Measurements from ENCODE around the gene NEDD4. TPM values are rescaled to one million over a fixed set of nuclear protein-coding genes. Genes with fewer than 3 reads are reported as not detected.

The NEDD4 gene
- polyA plus RNA-seq, 1 of the 3 experiments (the other 2 are of a cell fraction) = 12.9 TPM

DNA sequence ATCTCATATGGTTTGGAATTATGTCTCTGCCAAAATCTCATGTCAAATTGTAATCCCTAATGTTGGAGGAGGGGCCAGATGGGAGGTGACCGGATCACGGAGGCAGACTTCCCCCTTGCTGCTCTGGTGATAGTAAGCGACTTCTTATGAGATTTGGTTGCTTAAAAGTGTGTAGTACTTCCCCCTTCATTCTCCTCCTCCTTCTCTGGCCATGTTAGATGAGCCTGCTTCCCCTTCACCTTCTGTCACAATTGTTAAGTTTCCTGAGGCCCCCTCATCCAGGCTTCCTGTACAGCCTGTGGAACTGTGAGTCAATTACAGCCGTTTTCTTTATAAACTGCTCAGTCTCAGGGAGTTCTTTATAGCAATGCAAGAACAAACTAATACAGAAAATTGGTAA, 51.1 kb downstream of the NEDD4 start:
- WGBS (ENCODE audit: low lambda C conversion rate) = 97% methylated on average over 4 of the region's 4 CpGs
- DNase-seq = no peak
- no peak overlapping the region for H2AFZ ChIP-seq (ENCODE audit: low read depth)
- peaks cover under 1% of the 10 kb centered on the region for H3F3A ChIP-seq (replicated peaks; ENCODE audit: insufficient read depth)
- ChIA-PET CTCF (no interaction called here), POLR2A (no interaction called here)
- no peaks in the 10 kb centered on the region for H3K4me1 ChIP-seq (ENCODE audit: control insufficient read depth in 1 of 2, insufficient read depth in 2 of 2, low read depth in 1 of 2, low read length in 1 of 2)
- no peak overlapping the region for H3K9ac ChIP-seq
- no peaks in the 10 kb centered on the region for H3K9me3 ChIP-seq
- no peak for TF ChIP-seq YY1 (IDR thresholded peaks at IDR 0.05; ENCODE audit: low read depth)
- TF ChIP-seq FOXM1 (IDR thresholded peaks at IDR 0.05; ENCODE audit: low read depth) = no peak
- no peak overlapping the region for H3K4me3 ChIP-seq (ENCODE audit: low read depth in 2 of 2, low read length in 1 of 2)
- no peak overlapping the region for H3K4me2 ChIP-seq
- H4K20me1 ChIP-seq (ENCODE audit: insufficient read depth) = no peaks in the 10 kb centered on the region
- H3K9me2 ChIP-seq = no peaks in the 10 kb centered on the region
- peaks cover 0 to 14% of the 10 kb centered on the region in 2 experiments for H3K36me3 ChIP-seq (replicated peaks in 1 of 2; ENCODE audit: control insufficient read depth in 1 of 2, insufficient read depth in 2 of 2, low read length in 1 of 2)
- peaks cover 3% of the 10 kb centered on the region; the same call in 1 of the 2 replicates for H3K79me2 ChIP-seq (ENCODE audit: insufficient read depth)
- no peak overlapping the region for H3K27ac ChIP-seq (ENCODE audit: low read depth in 2 of 2, low read length in 1 of 2)
- no peaks in the 10 kb centered on the region for H3K27me3 ChIP-seq (ENCODE audit: insufficient read depth)

DNA sequence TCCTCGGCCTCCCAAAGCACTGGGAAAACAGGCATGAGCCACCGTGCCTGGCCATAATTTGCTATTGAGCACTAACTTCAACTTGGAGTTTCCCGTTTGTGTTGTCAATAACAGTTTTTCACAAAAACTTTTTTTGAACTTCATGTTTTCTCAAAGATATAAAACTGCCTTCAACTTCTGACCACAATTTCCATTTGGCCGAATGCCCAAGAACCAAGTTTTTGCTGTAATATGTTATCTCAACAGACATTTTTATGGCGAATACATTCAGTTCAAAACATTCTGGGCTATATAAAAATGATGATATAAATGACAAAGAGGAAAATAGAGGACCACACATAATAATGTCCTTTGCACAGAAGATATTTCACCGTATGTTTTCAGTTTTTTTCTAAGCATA, 56.4 kb downstream of the NEDD4 start:
- H4K20me1 ChIP-seq (ENCODE audit: insufficient read depth) = no peaks in the 10 kb centered on the region
- H3K79me2 ChIP-seq (ENCODE audit: insufficient read depth) = peaks cover 6% of the 10 kb centered on the region; the same call in 1 of the 2 replicates
- DNase-seq = no peak
- CTCF ChIA-PET = no interaction called here
- TF ChIP-seq NFIC (IDR thresholded peaks at IDR 0.05; ENCODE audit: borderline replicate concordance) (0 out of 2 replicates have a peak, but pooled peaks have one; percentile 33), IRF3 (IDR thresholded peaks at IDR 0.05; ENCODE audit: low read depth, low read length) (no peak)
- H2AFZ ChIP-seq (ENCODE audit: low read depth) = no peak overlapping the region
- no peak overlapping the region for H3K9ac ChIP-seq
- peaks cover 7% of the 10 kb centered on the region for H3F3A ChIP-seq (replicated peaks; ENCODE audit: insufficient read depth)
- no peak overlapping the region for H3K27ac ChIP-seq (ENCODE audit: low read depth in 2 of 2, low read length in 1 of 2)
- no peaks in the 10 kb centered on the region for H3K9me3 ChIP-seq
- peaks cover 0 to 13% of the 10 kb centered on the region in 2 experiments for H3K36me3 ChIP-seq (replicated peaks in 1 of 2; ENCODE audit: control insufficient read depth in 1 of 2, insufficient read depth in 2 of 2, low read length in 1 of 2)
- WGBS (ENCODE audit: low lambda C conversion rate) = 76% methylated on average over 6 of the region's 6 CpGs
- H3K4me1 ChIP-seq (ENCODE audit: control insufficient read depth in 1 of 2, insufficient read depth in 2 of 2, low read depth in 1 of 2, low read length in 1 of 2) = no peaks in the 10 kb centered on the region
- H3K27me3 ChIP-seq (ENCODE audit: insufficient read depth) = no peaks in the 10 kb centered on the region
- POLR2A ChIA-PET = no interaction called here
- no peaks in the 10 kb centered on the region for H3K9me2 ChIP-seq
- no peak overlapping the region for H3K4me3 ChIP-seq (ENCODE audit: low read depth in 2 of 2, low read length in 1 of 2)
- H3K4me2 ChIP-seq = no peak overlapping the region

GRCh38 chr15:55928955-55929354, 64.5 kb downstream of the NEDD4 start:
- H3K79me2 ChIP-seq (ENCODE audit: insufficient read depth) = no peaks in the 10 kb centered on the region
- peaks cover 3% of the 10 kb centered on the region for H3F3A ChIP-seq (replicated peaks; ENCODE audit: insufficient read depth)
- TF ChIP-seq RFX5 (IDR thresholded peaks at IDR 0.05; ENCODE audit: low read length) (no peak), YY1 (IDR thresholded peaks at IDR 0.05; ENCODE audit: low read depth) (no peak), EZH2phosphoT487 (IDR thresholded peaks at IDR 0.05; ENCODE audit: borderline replicate concordance, low read depth) (no peak), FOSL2 (IDR thresholded peaks at IDR 0.05; ENCODE audit: borderline replicate concordance, low read depth) (no peak), TAF1 (IDR thresholded peaks at IDR 0.05; ENCODE audit: borderline replicate concordance, low read depth, low read length) (no peak), USF1 (IDR thresholded peaks at IDR 0.05; ENCODE audit: borderline replicate concordance, low read depth) (no peak), IRF3 (IDR thresholded peaks at IDR 0.05; ENCODE audit: low read depth, low read length) (no peak), RCOR1 (IDR thresholded peaks at IDR 0.05; ENCODE audit: low read length) (no peak), TCF12 (IDR thresholded peaks at IDR 0.05) (no peak)
- no peak overlapping the region for H3K9ac ChIP-seq
- H3K4me2 ChIP-seq = no peak overlapping the region
- POLR2A ChIA-PET = no interaction called here
- CTCF ChIA-PET = interaction anchor here (0.9 kb wide), 1 partner anchor 10 kb away, joined by 3 read pairs; no protein-coding TSS in a partner anchor
- WGBS (ENCODE audit: low lambda C conversion rate) = 93% methylated on average over 4 of the region's 4 CpGs
- H4K20me1 ChIP-seq (ENCODE audit: insufficient read depth) = no peaks in the 10 kb centered on the region
- DNase-seq = no peak
- H3K4me1 ChIP-seq (ENCODE audit: control insufficient read depth in 1 of 2, insufficient read depth in 2 of 2, low read depth in 1 of 2, low read length in 1 of 2) = no peaks in the 10 kb centered on the region
- no peak overlapping the region for H3K4me3 ChIP-seq (ENCODE audit: low read depth in 2 of 2, low read length in 1 of 2)
- peaks cover 0 to 8% of the 10 kb centered on the region in 2 experiments for H3K36me3 ChIP-seq (replicated peaks in 1 of 2; ENCODE audit: control insufficient read depth in 1 of 2, insufficient read depth in 2 of 2, low read length in 1 of 2)
- H3K27ac ChIP-seq (ENCODE audit: low read depth in 2 of 2, low read length in 1 of 2) = no peak overlapping the region
- H3K9me2 ChIP-seq = no peaks in the 10 kb centered on the region
- no peaks in the 10 kb centered on the region for H3K27me3 ChIP-seq (ENCODE audit: insufficient read depth)
- no peak overlapping the region for H2AFZ ChIP-seq (ENCODE audit: low read depth)
- no peaks in the 10 kb centered on the region for H3K9me3 ChIP-seq
